ENCODE results near the gene CFAP74.
A peak's percentile ranks its signal among the peaks of the same experiment; 100 is the strongest.
"Not testable (repeated sequence)": the region's sequence is repeated elsewhere in the genome, so short reads cannot be mapped to it uniquely, and the experiment has no call there.

CFAP74 gene

DNA sequence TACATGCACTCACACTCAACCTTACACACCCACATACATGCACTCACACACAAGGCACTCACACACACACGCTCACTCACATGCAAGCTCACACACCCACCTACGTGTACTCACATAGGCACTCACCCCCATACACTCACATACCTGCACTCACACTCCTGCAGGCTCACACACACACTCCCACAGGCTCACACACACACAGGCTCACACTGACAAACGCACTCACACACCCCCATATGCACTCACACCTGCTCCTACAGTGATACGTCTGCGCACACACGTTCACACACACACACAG is 65.4 kb downstream of the CFAP74 start:
- DNase-seq, result no peak
- no peak for TF ChIP-seq CTCF (IDR thresholded peaks at IDR 0.05; ENCODE audit: low read depth, low read length)

DNA sequence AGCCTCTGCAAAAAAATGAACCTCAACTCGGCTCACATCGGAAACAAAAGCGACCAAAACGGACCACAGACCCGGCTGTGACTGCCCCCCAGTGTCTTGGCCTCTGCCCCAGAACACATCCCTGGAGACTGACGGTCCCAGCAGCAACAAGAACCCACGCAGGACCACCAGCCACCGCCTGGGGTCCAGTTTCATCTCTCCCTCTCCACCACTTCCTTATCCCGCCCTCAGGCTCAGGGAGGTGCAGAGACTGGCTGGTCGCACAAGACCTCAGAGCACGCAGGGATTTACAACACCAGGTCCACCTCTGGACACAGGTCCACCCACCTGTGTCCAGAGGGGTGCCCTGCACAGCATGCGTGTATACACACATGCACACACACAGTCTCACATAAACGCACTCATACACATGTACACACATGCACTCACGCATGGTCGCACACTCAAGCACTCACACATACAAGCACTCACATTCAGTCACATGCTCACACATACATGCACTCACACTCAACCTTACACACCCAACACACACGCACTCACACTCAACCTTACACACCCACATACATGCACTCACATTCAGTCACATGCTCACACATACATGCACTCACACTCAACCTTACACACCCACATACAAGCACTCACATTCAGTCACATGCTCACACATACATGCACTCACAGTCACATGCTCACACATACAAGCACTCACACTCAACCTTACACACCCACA is 65.9 kb downstream of the CFAP74 start:
- no peak overlapping the region for H3K4me3 ChIP-seq (ENCODE audit: low read depth, low read length)
- peaks cover 4% of the 10 kb centered on the region for H3K9me3 ChIP-seq (ENCODE audit: severe bottlenecking)
- H3K36me3 ChIP-seq, result no peaks in the 10 kb centered on the region
- DNase-seq, result no peak
- no peak overlapping the region for H3K27ac ChIP-seq
- TF ChIP-seq CTCF (IDR thresholded peaks at IDR 0.05; ENCODE audit: low read depth, low read length), result no peak
- H3K27me3 ChIP-seq (ENCODE audit: insufficient read depth, low read depth, severe bottlenecking), result no peaks in the 10 kb centered on the region

More for the DNA sequence above, 65.4 kb downstream of the CFAP74 start:
- peaks cover 4% of the 10 kb centered on the region for H3K9me3 ChIP-seq (ENCODE audit: severe bottlenecking)
- no peaks in the 10 kb centered on the region for H3K27me3 ChIP-seq (ENCODE audit: insufficient read depth, low read depth, severe bottlenecking)
- H3K27ac ChIP-seq, result no peak overlapping the region
- no peaks in the 10 kb centered on the region for H3K36me3 ChIP-seq
- H3K4me3 ChIP-seq (ENCODE audit: low read depth, low read length), result no peak overlapping the region

- Histone ChIP-seq H3K27me3 (ENCODE audit: insufficient read depth, low read depth, severe bottlenecking) (no peaks in the 10 kb centered on the region), H3K9me3 (ENCODE audit: severe bottlenecking) (peaks cover 4% of the 10 kb centered on the region), H3K27ac (no peak overlapping the region), H3K36me3 (no peaks in the 10 kb centered on the region), H3K4me3 (ENCODE audit: low read depth, low read length) (no peak overlapping the region)
- TF ChIP-seq CTCF (IDR thresholded peaks at IDR 0.05; ENCODE audit: low read depth, low read length), result no peak
- DNase-seq, result no peak
These were observed 66.5 kb downstream of the CFAP74 start for GRCh38 chr1:1937061-1937460.

DNA sequence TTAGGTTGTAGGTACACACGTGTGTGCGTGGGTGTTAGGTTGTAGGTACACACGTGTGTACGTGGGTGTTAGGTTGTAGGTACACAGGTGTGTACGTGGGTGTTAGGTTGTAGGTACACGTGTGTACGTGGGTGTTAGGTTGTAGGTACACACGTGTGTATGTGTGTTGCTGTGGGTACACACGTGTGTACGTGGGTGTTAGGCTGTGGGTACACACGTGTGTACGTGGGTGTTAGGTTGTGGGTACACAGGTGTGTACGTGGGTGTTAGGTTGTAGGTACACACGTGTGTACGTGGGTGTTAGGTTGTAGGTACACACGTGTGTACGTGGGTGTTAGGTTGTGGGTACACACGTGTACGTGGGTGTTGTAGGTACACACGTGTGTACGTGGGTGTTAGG is 68.7 kb downstream of the CFAP74 start:
- not testable (repeated sequence) for H3K4me3 ChIP-seq (ENCODE audit: low read depth, low read length); H3K9me3 ChIP-seq (ENCODE audit: severe bottlenecking); H3K27me3 ChIP-seq (ENCODE audit: insufficient read depth, low read depth, severe bottlenecking); H3K36me3 ChIP-seq; H3K27ac ChIP-seq; DNase-seq

DNA sequence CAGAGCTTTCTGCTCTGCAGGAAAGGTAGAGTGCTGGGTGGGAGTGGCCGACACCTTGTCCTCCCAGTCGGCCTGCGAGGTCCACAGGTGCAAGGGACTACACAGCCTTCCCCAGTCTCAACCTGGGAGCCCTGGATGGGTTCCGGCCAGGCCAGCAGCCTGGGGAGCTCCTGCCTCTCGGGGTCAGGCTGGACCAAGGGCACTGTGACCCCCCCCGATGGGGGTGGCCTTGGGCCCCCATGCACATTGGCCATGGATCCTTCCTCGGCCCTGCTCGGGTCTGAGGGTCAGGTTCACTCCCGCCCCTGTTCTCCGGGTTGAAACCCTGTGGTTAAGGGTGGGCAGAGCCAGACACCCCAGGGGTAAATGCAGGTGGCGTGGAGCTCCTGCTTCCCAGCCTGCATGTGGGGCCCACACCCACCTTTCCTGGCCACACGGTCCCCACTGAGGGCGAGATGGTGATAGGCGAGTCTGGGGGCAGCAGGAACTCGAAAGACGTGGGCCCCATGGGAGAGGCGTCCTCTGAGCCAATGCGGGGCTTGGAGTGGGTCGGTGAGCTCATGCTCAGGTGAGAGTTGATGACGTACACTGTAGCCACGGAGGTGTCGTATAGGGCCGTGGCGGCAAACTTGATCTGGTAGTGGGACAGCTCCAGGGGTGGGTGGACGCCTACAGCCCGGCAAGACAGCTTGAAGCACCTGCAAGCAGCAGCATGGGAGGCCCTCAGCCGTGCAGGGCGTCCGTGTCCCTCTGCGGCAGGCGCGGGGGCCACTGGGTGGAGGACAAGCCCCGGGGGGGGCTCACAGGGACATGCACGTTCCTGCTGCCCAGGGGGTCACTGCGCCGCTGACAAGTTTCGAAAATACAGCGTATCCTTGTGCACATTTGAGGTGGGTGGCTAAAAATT is 73.7 kb downstream of the CFAP74 start:
- no peaks in the 10 kb centered on the region for H3K36me3 ChIP-seq
- DNase-seq, result peak; percentile 4
- TF ChIP-seq CTCF (IDR thresholded peaks at IDR 0.05; ENCODE audit: low read depth, low read length), result no peak
- H3K4me3 ChIP-seq (ENCODE audit: low read depth, low read length), result no peak overlapping the region
- no peak overlapping the region for H3K27ac ChIP-seq
- peaks cover 4% of the 10 kb centered on the region for H3K9me3 ChIP-seq (ENCODE audit: severe bottlenecking)
- H3K27me3 ChIP-seq (ENCODE audit: insufficient read depth, low read depth, severe bottlenecking), result no peaks in the 10 kb centered on the region

DNA sequence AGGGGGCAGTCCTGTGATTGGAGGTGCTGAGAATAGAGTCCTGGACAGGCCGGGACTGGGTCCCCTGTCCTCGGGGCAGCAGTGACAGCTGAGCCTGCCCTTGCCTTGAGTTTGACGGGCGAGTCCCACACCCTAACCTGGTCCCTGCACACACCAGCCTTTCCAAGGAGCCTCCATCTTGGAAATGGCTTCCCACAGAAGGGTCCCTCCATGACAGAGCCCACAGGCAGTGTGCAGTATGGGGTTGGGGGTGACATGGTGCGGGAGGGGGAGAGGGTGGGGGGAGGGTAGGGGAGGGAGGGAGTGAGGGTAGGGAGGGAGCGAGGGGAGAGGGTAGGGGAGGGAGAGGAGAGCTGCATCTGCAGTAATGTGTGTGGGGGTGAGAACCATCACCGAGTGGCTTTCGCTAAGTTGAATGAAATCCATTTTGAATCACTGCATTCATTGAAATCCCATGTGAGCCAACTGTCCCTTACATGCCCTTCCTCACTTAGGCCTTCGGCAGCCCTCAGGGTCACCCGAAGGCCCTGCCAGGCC is 74.4 kb downstream of the CFAP74 start:
- Histone ChIP-seq H3K4me3 (ENCODE audit: low read depth, low read length) (no peak overlapping the region), H3K27ac (no peak overlapping the region), H3K36me3 (no peaks in the 10 kb centered on the region), H3K27me3 (ENCODE audit: insufficient read depth, low read depth, severe bottlenecking) (no peaks in the 10 kb centered on the region), H3K9me3 (ENCODE audit: severe bottlenecking) (peaks cover 4% of the 10 kb centered on the region)
- no peak for DNase-seq
- no peak for TF ChIP-seq CTCF (IDR thresholded peaks at IDR 0.05; ENCODE audit: low read depth, low read length)
